HG03064 (cell line): ENCODE data around the gene ICE2.

Source experiments
- ATAC-seq: cut with Tn5 transposase; IDR thresholded peaks from one replicate; pipeline ENCODE4 v1.9.1; 2021; ENCODE audit warnings: low read depth; ENCODE audit not compliant: unreplicated experiment

Gene ICE2

DNA sequence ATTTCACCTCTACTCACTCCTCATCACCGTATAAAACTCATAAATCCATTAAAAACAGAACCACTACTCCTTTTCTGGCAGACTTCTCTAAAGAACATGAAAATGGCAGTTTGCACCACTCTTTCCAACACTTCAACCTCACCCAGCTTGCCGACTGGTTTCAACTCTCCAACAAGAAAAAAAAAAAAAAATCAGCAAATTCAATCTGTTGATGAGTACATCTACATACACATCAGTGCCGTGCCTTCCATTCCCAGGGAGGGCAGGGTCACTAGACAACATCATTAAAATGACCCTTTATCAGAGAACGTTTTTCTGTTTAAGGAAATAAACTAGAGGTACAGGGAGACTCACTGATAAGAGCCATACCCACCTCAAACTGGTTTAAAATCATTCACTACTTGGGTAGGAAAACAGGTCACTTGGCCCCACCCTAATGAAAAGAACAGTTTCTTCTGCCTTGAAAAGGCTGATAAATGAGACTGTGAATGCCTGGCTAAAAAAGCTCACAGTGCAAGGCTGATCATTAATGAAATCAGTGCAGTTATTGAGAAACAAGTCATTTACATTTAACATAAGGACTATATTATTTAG lies 87.1 kb downstream of the ICE2 start:
- ATAC-seq: no peak

- ATAC-seq: no peak
Observed at GRCh38 chr15:60390871-60391501, 88.0 kb downstream of the ICE2 start.

DNA sequence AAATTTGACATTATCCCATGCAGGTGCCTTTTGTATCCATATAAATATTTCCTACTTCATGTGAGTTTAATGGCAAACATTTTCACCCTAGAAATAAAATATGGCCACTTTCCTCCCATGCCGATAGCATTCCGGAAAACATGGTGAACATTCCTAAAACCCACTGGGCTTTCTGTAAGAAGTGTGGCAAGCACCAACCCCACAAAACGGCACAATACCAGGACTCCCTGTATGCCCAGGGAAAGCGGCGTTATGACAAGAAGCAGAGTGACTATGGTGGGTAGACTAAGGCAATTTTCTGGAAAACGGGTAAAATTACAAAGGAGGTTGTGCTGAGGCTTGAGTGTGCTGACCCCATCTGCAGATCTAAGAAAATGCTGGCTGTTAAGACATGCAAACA lies 88.7 kb downstream of the ICE2 start:
- no peak for ATAC-seq

- peak; percentile 78 for ATAC-seq
Observed at GRCh38 chr15:60389261-60390077, 89.5 kb downstream of the ICE2 start.

- ATAC-seq: no peak
Observed at GRCh38 chr15:60387321-60387720, 91.6 kb downstream of the ICE2 start.

GRCh38 chr15:60386615-60387014 lies 92.3 kb downstream of the ICE2 start:
- no peak for ATAC-seq

GRCh38 chr15:60385620-60386552 lies 93.1 kb downstream of the ICE2 start:
- no peak for ATAC-seq

GRCh38 chr15:60384526-60385126 lies 94.3 kb downstream of the ICE2 start:
- ATAC-seq: no peak

DNA sequence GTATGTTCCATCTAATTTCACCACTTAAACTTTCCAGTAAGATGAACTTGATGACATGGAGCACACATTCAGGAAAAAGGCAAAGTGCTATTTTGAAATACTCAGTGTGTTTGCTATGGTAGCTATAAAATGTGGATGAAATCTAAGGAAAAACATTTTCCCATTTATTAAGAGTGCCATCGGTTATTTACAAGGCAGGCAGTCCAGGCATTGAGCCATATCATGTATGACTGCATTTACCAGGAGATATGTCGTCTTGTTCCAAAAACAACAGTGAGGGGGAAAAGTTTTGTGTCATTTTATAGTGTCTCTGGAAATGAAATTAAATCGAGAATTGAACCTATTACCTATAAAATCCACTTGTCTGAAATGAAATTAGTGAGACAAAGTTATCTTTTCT lies 94.9 kb downstream of the ICE2 start:
- ATAC-seq: no peak

GRCh38 chr15:60382773-60383674 lies 95.9 kb downstream of the ICE2 start:
- no peak for ATAC-seq

DNA sequence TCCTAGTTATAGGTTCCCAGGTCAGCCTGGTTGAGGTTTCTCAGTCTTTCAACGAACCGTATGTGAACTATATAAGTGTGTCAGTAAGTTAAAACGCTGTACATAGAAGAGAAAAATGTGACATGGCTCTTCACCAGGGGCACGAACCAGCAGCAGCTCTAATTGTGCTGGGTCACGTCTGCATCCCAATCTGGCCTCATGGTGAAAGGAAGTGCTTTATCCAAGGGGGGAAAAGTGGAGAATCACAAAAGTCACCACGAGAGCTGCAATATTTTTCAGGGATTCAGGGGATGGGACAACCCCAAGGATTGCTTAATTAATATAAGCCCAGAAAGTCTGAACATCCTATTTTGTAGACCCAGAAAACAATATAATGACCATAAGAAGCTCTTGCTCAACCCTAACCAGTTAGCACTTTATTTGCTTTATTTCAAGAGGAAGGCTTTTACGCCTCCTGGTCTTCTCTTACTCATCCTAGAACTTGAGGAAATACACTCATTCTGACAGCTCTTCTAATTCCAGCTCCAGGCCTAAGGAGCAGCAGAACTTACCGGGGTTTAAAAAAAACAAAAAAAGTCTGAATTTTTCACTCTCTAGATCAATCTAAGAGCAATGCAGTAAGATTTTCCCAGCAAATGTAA lies 97.7 kb downstream of the ICE2 start:
- ATAC-seq: no peak

DNA sequence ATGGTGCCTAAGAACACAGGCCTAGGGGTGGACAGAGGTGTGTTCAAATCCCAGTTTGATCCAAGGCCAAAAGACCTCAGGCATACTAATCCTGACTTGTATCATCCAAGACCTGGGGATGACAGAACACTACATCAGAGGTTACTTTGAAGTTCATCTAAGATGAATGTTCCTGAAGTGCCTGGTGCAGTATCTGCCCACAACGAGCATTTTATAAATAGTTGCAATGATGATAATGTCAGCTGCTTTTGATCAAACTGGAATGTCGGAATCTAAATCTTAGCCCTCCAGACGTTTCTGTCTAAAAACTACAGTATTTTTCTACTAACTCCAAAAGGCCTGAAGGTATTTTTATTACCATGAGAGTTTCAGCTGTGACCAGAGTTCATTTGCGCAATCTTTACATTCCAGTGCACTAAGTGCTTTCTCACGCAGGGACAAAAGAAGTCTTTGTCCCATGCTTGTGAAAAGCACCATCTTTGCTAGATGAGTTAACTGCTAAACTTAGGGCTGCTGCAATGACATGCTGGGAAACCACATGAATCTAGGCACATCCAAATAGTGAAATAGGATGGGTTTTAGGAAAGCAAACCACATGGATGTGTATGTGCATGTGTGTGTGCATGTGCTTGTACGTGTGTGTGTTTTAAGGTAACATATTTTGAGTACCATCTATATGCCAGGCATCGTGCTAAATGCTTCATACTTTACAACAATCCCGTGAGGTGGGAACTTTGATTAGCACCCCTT lies 99.2 kb downstream of the ICE2 start:
- ATAC-seq: no peak

- no peak for ATAC-seq
Observed at GRCh38 chr15:60379185-60379524, 99.8 kb downstream of the ICE2 start.

GRCh38 chr15:60376677-60377095 lies 102.3 kb downstream of the ICE2 start:
- ATAC-seq: no peak

DNA sequence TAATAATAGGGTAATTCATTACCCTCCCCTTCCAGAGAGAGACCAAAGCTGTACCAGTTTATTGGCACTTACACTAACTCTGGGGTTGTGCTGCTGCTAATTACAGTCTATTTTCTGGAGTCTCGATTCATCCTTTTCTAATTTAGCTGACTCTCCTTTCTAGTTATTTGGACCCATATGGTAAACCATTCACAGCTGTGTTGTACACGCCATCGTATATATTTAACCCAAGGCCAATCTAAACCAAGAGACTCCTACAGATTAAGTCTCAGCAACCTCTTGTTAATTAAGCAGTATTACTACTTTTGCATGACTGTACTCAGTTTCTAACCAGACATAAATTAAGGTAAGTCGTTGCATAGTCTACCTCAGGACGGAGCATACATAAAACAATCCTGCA lies 103.6 kb downstream of the ICE2 start:
- no peak for ATAC-seq

DNA sequence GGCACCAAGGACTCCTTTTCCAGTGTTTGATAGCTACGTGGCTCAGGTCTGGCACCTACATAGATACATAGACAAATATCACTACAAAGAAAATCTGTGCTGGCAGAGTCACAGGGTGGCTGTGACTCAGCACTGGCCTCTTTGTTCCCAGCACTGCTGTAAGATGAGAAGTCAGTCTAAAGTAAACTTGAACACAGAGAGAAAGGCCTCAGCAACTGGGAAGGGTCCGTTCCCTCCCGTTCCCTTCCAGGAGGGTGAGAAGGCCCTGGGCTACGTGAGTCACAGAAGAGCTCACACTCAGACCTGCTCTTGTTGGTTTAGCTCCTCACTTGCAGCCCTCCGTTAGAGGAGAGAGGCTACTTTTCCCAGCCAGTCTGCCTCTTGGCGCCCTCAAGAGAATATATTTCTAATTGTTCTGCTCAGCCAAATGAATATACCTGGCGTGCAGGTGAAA lies 104.3 kb downstream of the ICE2 start:
- ATAC-seq: no peak

DNA sequence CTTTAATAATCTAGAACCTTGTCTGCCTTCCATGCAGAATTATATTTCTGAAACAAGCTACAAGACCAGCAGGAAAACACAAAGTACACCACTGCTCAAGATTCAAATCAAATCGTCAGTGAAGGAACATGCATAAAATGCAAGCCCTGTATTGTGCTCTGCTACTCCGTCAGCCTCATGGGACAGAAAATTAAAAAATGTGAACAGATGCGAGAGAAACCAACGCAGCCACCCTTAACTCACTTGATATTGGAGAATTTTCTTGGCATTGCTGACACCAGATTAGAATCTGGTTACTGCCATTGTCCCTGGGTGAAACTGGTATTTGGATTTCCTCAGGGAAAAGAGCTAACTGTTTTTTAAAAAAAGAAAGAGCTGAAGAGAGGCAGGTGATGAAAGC lies 104.7 kb downstream of the ICE2 start:
- ATAC-seq: no peak

GRCh38 chr15:60373745-60374144 lies 105.2 kb downstream of the ICE2 start:
- no peak for ATAC-seq
